LNCaP clone FGC (cell line): ENCODE results near the gene NKD2.

Experiments used
- DNase-seq: peaks from one replicate; pipeline ENCODE4 v3.0.0-alpha.2; 2011; ENCODE audit warnings: low read depth
- H3K4me3 ChIP-seq: 2 replicates; pipeline ENCODE4 v1.5.1; 2011; ENCODE audit warnings: mild to moderate bottlenecking, low read depth, low read length, control low read depth
- CTCF ChIP-seq: IDR thresholded peaks from 2 replicates; pipeline ENCODE4 v1.5.1; 2012; ENCODE audit warnings: mild to moderate bottlenecking; ENCODE audit not compliant: control insufficient read depth, insufficient read depth; ENCODE audit errors: extremely low read depth

NKD2 gene

GRCh38 chr5:1067141-1068121, 58.8 kb downstream of the NKD2 start:
- no peak for TF ChIP-seq CTCF
- H3K4me3 ChIP-seq, result no peak overlapping the region

GRCh38 chr5:1068204-1068894, 59.7 kb downstream of the NKD2 start:
- no peak for TF ChIP-seq CTCF
- DNase-seq, result no peak

More at GRCh38 chr5:1067141-1068121, 58.8 kb downstream of the NKD2 start:
- no peak for DNase-seq

GRCh38 chr5:1068895-1069719, 60.5 kb downstream of the NKD2 start:
- no peak overlapping the region for H3K4me3 ChIP-seq
- TF ChIP-seq CTCF, result no peak
- DNase-seq, result no peak

More at GRCh38 chr5:1068204-1068894, 59.7 kb downstream of the NKD2 start:
- no peak overlapping the region for H3K4me3 ChIP-seq

- no peak overlapping the region for H3K4me3 ChIP-seq
- DNase-seq, result no peak
- TF ChIP-seq CTCF, result no peak
Measured at GRCh38 chr5:1069720-1070088, 61.1 kb downstream of the NKD2 start.

- no peak for DNase-seq
- H3K4me3 ChIP-seq, result no peak overlapping the region
- no peak for TF ChIP-seq CTCF
Measured at GRCh38 chr5:1073239-1074102, 64.9 kb downstream of the NKD2 start.

GRCh38 chr5:1074226-1074625, 65.6 kb downstream of the NKD2 start:
- DNase-seq, result no peak
- TF ChIP-seq CTCF, result no peak
- H3K4me3 ChIP-seq, result no peak overlapping the region
